Caco-2 (cell line): ENCODE data around the gene SERPINC1. TPM values are rescaled to one million over a fixed set of nuclear protein-coding genes. Genes with fewer than 3 reads are reported as not detected.
A peak's percentile ranks its signal among the peaks of the same experiment; 100 is the strongest.

ENCODE experiments used
- BruUV-seq: library from RNA; stranded (reverse); fragments of 400-500 nt; replicated peaks from 2 replicates; lab custom pipeline; 2021; lab: Mats Ljungman, UMichigan
- CTCF ChIA-PET: fragments of 300-600 bp; sonication (Branson Sonifier 250); formaldehyde crosslinking; loops from one replicate; lab custom pipeline; 2022; ENCODE audit warnings: antibody characterized with exemption; lab: Charles Lee
- POLR2A ChIA-PET: fragments of 300-600 bp; sonication (Branson Sonifier 250); formaldehyde crosslinking; loops from one replicate; lab custom pipeline; 2022; ENCODE audit warnings: antibody characterized with exemption; lab: Charles Lee
- DNase-seq, 2 experiments: peaks; one replicate each; pipeline versions ENCODE4 v3.0.0 to v3.0.0-alpha.2; 2020 to 2022
- H3K27me3 ChIP-seq: replicated peaks from 2 replicates; pipeline ENCODE4 v1.6.0; 2011; ENCODE audit warnings: low read length; ENCODE audit not compliant: control insufficient read depth, insufficient read depth
- H3K36me3 ChIP-seq: 2 replicates; pipeline ENCODE4 v1.5.1; 2011; ENCODE audit warnings: low read length; ENCODE audit not compliant: control insufficient read depth, insufficient read depth
- H3K4me1 ChIP-seq: fragments of 250-450 bp; sonication (Bioruptor Pico); 2 replicates; pipeline ENCODE4 v1.5.1; 2020; ENCODE audit warnings: mild to moderate bottlenecking
- H3K4me3 ChIP-seq: 2 replicates; pipeline ENCODE4 v1.5.1; 2011; ENCODE audit warnings: low read depth, mild to moderate bottlenecking, control low read depth, low read length
- H3K9me3 ChIP-seq: fragments of 250-450 bp; sonication (Bioruptor Pico); 2 replicates; pipeline ENCODE4 v1.5.1; 2020; ENCODE audit warnings: mild to moderate bottlenecking, moderate library complexity
- H3K27ac Mint-ChIP-seq: one replicate; pipeline ENCODE4 v1.8.0; 2022; ENCODE audit warnings: mixed read lengths; ENCODE audit not compliant: unreplicated experiment
- H3K27me3 Mint-ChIP-seq: one replicate; pipeline ENCODE4 v1.8.0; 2022; ENCODE audit warnings: mixed read lengths; ENCODE audit not compliant: insufficient read depth, unreplicated experiment
- H3K36me3 Mint-ChIP-seq: one replicate; pipeline ENCODE4 v1.8.0; 2022; ENCODE audit warnings: mild to moderate bottlenecking, mixed read lengths; ENCODE audit not compliant: insufficient read depth, unreplicated experiment
- H3K4me1 Mint-ChIP-seq: one replicate; pipeline ENCODE4 v1.8.0; 2022; ENCODE audit warnings: low read depth, mixed read lengths; ENCODE audit not compliant: unreplicated experiment
- H3K4me3 Mint-ChIP-seq: one replicate; pipeline ENCODE4 v1.8.0; 2022; ENCODE audit warnings: mild to moderate bottlenecking, moderate library complexity, mixed read lengths; ENCODE audit not compliant: unreplicated experiment
- H3K9me3 Mint-ChIP-seq: one replicate; pipeline ENCODE4 v1.8.0; 2022; ENCODE audit warnings: mixed read lengths; ENCODE audit not compliant: unreplicated experiment
- intact Hi-C: fragments of 100-400 bp; cut with micrococcal nuclease; formaldehyde crosslinking; loops from one replicate; pipeline ENCODE4 v1.10.0; 2022; ENCODE audit not compliant: unreplicated experiment
- total RNA-seq: library from RNA; stranded (reverse); gene quantifications from 2 replicates; pipeline ENCODE4 v1.2.3, GENCODE V29; 2022
- TF ChIP-seq, protein P1 (sequence below), 2 experiments: fragments of 200-600 bp in 1 of 2; IDR thresholded peaks; 1 replicate in 1 of 2; 2 replicates in 1 of 2; pipeline versions ENCODE4 v1.5.1 to v1.8.0; 2011 to 2022; ENCODE audit warnings: antibody characterized with exemption in 1 of 2, control low read depth in 1 of 2, inconsistent platforms in 1 of 2, low read depth in 1 of 2, low read length in 1 of 2, mild to moderate bottlenecking in 1 of 2, moderate library complexity in 1 of 2; ENCODE audit not compliant: insufficient read depth in 1 of 2, severe bottlenecking in 1 of 2, unreplicated experiment in 1 of 2

The SERPINC1 gene
- total RNA-seq, 1 experiment from 2014 or later: 0.98 TPM

DNA sequence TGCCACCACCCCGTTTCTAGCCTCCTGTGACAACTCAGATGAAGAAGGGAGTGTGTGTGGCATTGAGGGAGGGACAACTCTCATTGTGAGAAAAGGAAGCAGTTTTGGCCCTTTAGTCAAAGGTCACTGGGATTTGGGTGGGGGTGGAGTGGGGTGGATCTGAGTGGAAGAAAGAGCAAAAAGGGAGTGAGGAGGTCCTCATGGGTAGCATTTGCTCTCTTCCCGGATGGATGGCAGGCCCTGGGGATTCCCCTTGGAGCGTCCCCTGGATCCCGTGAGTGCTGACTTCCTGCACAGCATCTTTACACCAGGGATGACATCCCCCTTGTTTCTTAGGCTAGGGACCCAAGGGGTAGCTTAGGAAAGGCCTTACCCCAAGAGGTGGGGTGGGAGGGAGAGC is 460 bp downstream of the SERPINC1 start:
- CTCF ChIA-PET: no interaction called here
- H3K36me3 ChIP-seq: no peaks in the 10 kb centered on the region
- Mint-ChIP-seq H3K36me3 (no peaks in the 10 kb centered on the region), H3K4me3 (no peak overlapping the region), H3K4me1 (peaks cover 10% of the 10 kb centered on the region), H3K9me3 (no peaks in the 10 kb centered on the region), H3K27me3 (no peaks in the 10 kb centered on the region), H3K27ac (no peak overlapping the region)
- intact Hi-C loops: loop anchor here (10.0 kb wide), 1 partner anchor 492 kb away; no protein-coding TSS in a partner anchor
- H3K4me1 ChIP-seq: 0 out of 2 replicates have a peak, but pooled peaks cover 7% of the 10 kb centered on the region
- TF ChIP-seq, protein P1, sequence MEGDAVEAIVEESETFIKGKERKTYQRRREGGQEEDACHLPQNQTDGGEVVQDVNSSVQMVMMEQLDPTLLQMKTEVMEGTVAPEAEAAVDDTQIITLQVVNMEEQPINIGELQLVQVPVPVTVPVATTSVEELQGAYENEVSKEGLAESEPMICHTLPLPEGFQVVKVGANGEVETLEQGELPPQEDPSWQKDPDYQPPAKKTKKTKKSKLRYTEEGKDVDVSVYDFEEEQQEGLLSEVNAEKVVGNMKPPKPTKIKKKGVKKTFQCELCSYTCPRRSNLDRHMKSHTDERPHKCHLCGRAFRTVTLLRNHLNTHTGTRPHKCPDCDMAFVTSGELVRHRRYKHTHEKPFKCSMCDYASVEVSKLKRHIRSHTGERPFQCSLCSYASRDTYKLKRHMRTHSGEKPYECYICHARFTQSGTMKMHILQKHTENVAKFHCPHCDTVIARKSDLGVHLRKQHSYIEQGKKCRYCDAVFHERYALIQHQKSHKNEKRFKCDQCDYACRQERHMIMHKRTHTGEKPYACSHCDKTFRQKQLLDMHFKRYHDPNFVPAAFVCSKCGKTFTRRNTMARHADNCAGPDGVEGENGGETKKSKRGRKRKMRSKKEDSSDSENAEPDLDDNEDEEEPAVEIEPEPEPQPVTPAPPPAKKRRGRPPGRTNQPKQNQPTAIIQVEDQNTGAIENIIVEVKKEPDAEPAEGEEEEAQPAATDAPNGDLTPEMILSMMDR (IDR thresholded peaks at IDR 0.05; ENCODE audit: insufficient read depth in 1 of 2, low read depth in 1 of 2, low read length in 1 of 2, severe bottlenecking in 1 of 2, unreplicated experiment in 1 of 2): no peak
- H3K27me3 ChIP-seq: no peaks in the 10 kb centered on the region
- DNase-seq: no peak
- no peak overlapping the region for H3K4me3 ChIP-seq
- H3K9me3 ChIP-seq: no peaks in the 10 kb centered on the region
- POLR2A ChIA-PET: no interaction called here
- no TSS peak for BruUV-seq

DNA sequence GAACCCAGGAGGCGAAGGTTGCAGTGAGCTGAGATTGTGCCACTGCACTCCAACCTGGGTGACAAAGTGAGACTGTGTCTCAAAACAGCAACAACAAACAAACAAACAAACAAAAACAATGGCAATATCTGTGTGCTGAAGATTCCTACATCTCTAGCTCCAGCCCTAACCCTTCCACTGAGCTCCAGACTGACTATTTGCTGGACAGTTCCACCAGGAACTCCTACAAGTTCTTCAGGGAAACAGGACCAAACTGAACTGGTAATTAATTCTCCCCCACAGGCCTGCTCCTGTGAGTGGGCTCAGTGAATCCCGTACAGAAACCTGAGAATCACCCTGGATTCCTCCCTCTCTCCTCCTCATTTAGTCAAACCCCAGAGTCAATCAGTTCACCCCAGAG is 1.5 kb downstream of the SERPINC1 start:
- TF ChIP-seq, protein P1 (IDR thresholded peaks at IDR 0.05; ENCODE audit: insufficient read depth in 1 of 2, low read depth in 1 of 2, low read length in 1 of 2, severe bottlenecking in 1 of 2, unreplicated experiment in 1 of 2): no peak
- no peaks in the 10 kb centered on the region for H3K9me3 ChIP-seq
- peaks cover 10% of the 10 kb centered on the region for H3K4me1 Mint-ChIP-seq
- no TSS peak for BruUV-seq
- ChIA-PET POLR2A (no interaction called here), CTCF (no interaction called here)
- no peak overlapping the region for H3K4me3 ChIP-seq
- H3K9me3 Mint-ChIP-seq: no peaks in the 10 kb centered on the region
- no peak overlapping the region for H3K27ac Mint-ChIP-seq
- no peaks in the 10 kb centered on the region for H3K27me3 Mint-ChIP-seq
- DNase-seq: no peak
- H3K4me3 Mint-ChIP-seq: no peak overlapping the region
- no peaks in the 10 kb centered on the region for H3K27me3 ChIP-seq
- H3K36me3 Mint-ChIP-seq: no peaks in the 10 kb centered on the region
- 0 out of 2 replicates have a peak, but pooled peaks cover 7% of the 10 kb centered on the region for H3K4me1 ChIP-seq
- intact Hi-C loops: loop anchor here (10.0 kb wide), 1 partner anchor 491 kb away; no protein-coding TSS in a partner anchor
- no peaks in the 10 kb centered on the region for H3K36me3 ChIP-seq

DNA sequence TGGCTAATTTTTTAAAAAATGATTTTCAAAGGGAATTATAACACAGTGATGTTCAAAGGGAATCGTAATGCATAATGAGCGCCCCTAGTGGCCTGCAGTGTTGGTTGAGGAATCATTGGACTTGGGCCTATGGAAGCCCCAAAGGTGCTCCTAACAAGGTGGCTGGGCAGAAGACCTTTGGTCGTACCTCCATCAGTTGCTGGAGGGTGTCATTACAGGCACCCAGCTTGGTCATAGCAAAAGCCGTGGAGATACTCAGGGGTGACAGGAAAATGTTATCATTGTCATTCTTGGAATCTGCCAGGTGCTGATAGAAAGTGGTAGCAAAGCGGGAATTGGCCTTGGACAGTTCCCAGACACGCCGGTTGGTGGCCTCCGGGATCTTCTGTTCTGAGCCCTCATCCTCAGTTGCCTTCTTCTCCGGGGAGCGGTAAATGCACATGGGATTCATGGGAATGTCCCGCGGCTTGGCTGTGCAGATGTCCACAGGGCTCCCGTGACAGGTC is 2.7 kb downstream of the SERPINC1 start:
- Histone ChIP-seq H3K36me3 (no peaks in the 10 kb centered on the region), H3K27me3 (no peaks in the 10 kb centered on the region), H3K9me3 (no peaks in the 10 kb centered on the region), H3K4me3 (no peak overlapping the region), H3K4me1 (0 out of 2 replicates have a peak, but pooled peaks cover 7% of the 10 kb centered on the region)
- intact Hi-C loops: loop anchor here (1.0 to 10.0 kb wide), 2 partner anchors 46 to 490 kb away; partner anchors contain the start of gene ZBTB37
- ChIA-PET CTCF (no interaction called here), POLR2A (interaction anchor here (0.7 kb wide), 1 partner anchor 12 kb away, joined by 5 read pairs; no protein-coding TSS in a partner anchor)
- BruUV-seq: no TSS peak
- H3K9me3 Mint-ChIP-seq: no peaks in the 10 kb centered on the region
- TF ChIP-seq, protein P1 (IDR thresholded peaks at IDR 0.05; ENCODE audit: insufficient read depth in 1 of 2, low read depth in 1 of 2, low read length in 1 of 2, severe bottlenecking in 1 of 2, unreplicated experiment in 1 of 2): peak; percentile 38 to 41
- no peaks in the 10 kb centered on the region for H3K36me3 Mint-ChIP-seq
- no peaks in the 10 kb centered on the region for H3K27me3 Mint-ChIP-seq
- H3K27ac Mint-ChIP-seq: no peak overlapping the region
- DNase-seq: peak in 1 of 2 experiments; percentile 37
- peaks cover 10% of the 10 kb centered on the region for H3K4me1 Mint-ChIP-seq
- H3K4me3 Mint-ChIP-seq: no peak overlapping the region
